CD14-positive monocyte (primary cell): ENCODE data around the gene HAUS2. TPM values are rescaled to one million over a fixed set of nuclear protein-coding genes. Genes with fewer than 3 reads are reported as not detected.

ENCODE experiments used
- DNase-seq, 3 donors: peaks; one replicate each; pipeline ENCODE4 v3.0.0-alpha.2; 2011 to 2022
- H2AFZ ChIP-seq: 2 replicates; pipeline ENCODE4 v1.6.0; 2012; ENCODE audit warnings: mild to moderate bottlenecking, low read depth, low read length, inconsistent platforms; ENCODE audit not compliant: insufficient read depth, poor library complexity, severe bottlenecking
- H3K27ac ChIP-seq, 2 donors: 1 replicate in 1 of 2; 2 replicates in 1 of 2; pipeline ENCODE4 v1.5.1; 2012 to 2013; ENCODE audit warnings: low read length in 2 of 2, control low read depth in 1 of 2, inconsistent platforms in 1 of 2, low read depth in 1 of 2, mild to moderate bottlenecking in 1 of 2
- H3K27me3 ChIP-seq, 2 donors: one replicate each; pipeline versions ENCODE4 v1.6.0 to v1.6.1; 2011 to 2013; ENCODE audit warnings: low read length in 2 of 2; ENCODE audit not compliant: control insufficient read depth in 2 of 2, insufficient read depth in 2 of 2
- H3K36me3 ChIP-seq, 2 donors: replicated peaks in 1 of 2; 1 replicate in 1 of 2; 2 replicates in 1 of 2; pipeline versions ENCODE4 v1.5.1 to v1.6.1; 2012 to 2013; ENCODE audit warnings: low read length in 2 of 2, control low read depth in 1 of 2, inconsistent platforms in 1 of 2, mild to moderate bottlenecking in 1 of 2; ENCODE audit not compliant: insufficient read depth in 2 of 2, control insufficient read depth in 1 of 2
- H3K4me1 ChIP-seq, 2 donors: 1 replicate in 1 of 2; 2 replicates in 1 of 2; pipeline versions ENCODE4 v1.5.1 to v1.6.1; 2012 to 2013; ENCODE audit warnings: low read length in 2 of 2, control low read depth in 1 of 2, inconsistent platforms in 1 of 2, mild to moderate bottlenecking in 1 of 2, moderate library complexity in 1 of 2; ENCODE audit not compliant: insufficient read depth in 2 of 2, control insufficient read depth in 1 of 2
- H3K4me2 ChIP-seq: replicated peaks from 2 replicates; pipeline ENCODE3; 2012; ENCODE audit warnings: low read length, moderate library complexity, mild to moderate bottlenecking; ENCODE audit not compliant: poor library complexity, severe bottlenecking; ENCODE audit errors: extremely low read depth
- H3K4me3 ChIP-seq, 3 experiments: fragments of 200-600 bp in 1 of 3; sonication (generic) in 1 of 3; replicated peaks in 1 of 3; 1 replicate in 2 of 3; 2 replicates in 1 of 3; pipeline ENCODE4 v1.5.1; 2011 to 2013; ENCODE audit warnings: low read length in 3 of 3, mild to moderate bottlenecking in 3 of 3, control low read depth in 2 of 3, low read depth in 2 of 3, inconsistent platforms in 1 of 3, moderate library complexity in 1 of 3
- H3K79me2 ChIP-seq: 2 replicates; pipeline ENCODE4 v1.6.0; 2012; ENCODE audit warnings: mild to moderate bottlenecking, control low read depth, inconsistent platforms, low read length, moderate library complexity; ENCODE audit not compliant: insufficient read depth
- H3K9ac ChIP-seq: 2 replicates; pipeline ENCODE4 v1.6.0; 2017; ENCODE audit warnings: low read length, mild to moderate bottlenecking; ENCODE audit not compliant: insufficient read depth, poor library complexity, severe bottlenecking
- H3K9me3 ChIP-seq, 2 donors: replicated peaks in 1 of 2; 1 replicate in 1 of 2; 2 replicates in 1 of 2; pipeline versions ENCODE4 v1.5.1 to v1.6.1; 2012 to 2013; ENCODE audit warnings: low read length in 2 of 2, control low read depth in 1 of 2; ENCODE audit not compliant: control insufficient read depth in 1 of 2, insufficient read depth in 1 of 2
- H4K20me1 ChIP-seq: 2 replicates; pipeline ENCODE4 v1.6.0; 2012; ENCODE audit warnings: mild to moderate bottlenecking, low read length, control low read depth, moderate library complexity; ENCODE audit not compliant: insufficient read depth
- H3K27ac Mint-ChIP-seq, 7 donors: one replicate each; pipeline ENCODE4 v1.8.0; 2020; ENCODE audit warnings: mild to moderate bottlenecking in 7 of 7, mixed read lengths in 7 of 7, moderate library complexity in 6 of 7, inconsistent platforms in 2 of 7
- H3K27me3 Mint-ChIP-seq, 3 donors: one replicate each; pipeline ENCODE4 v1.8.0; 2021 to 2022; ENCODE audit warnings: low read depth in 3 of 3, mild to moderate bottlenecking in 3 of 3, mixed read lengths in 3 of 3, moderate library complexity in 3 of 3, inconsistent platforms in 1 of 3
- H3K36me3 Mint-ChIP-seq, 2 donors: one replicate each; pipeline ENCODE4 v1.8.0; 2020; ENCODE audit warnings: mixed read lengths in 2 of 2, inconsistent platforms in 1 of 2, mild to moderate bottlenecking in 1 of 2
- H3K4me1 Mint-ChIP-seq: one replicate; pipeline ENCODE4 v1.8.0; 2020; ENCODE audit warnings: mild to moderate bottlenecking, mixed read lengths
- H3K4me3 Mint-ChIP-seq, 2 donors: one replicate each; pipeline ENCODE4 v1.8.0; 2020; ENCODE audit warnings: mild to moderate bottlenecking in 2 of 2, mixed read lengths in 2 of 2, moderate library complexity in 1 of 2
- H3K9me3 Mint-ChIP-seq, 7 donors: one replicate each; pipeline ENCODE4 v1.8.0; 2020 to 2022; ENCODE audit warnings: mixed read lengths in 7 of 7, mild to moderate bottlenecking in 6 of 7, moderate library complexity in 6 of 7, inconsistent platforms in 2 of 7
- CTCF ChIP-seq: fragments of 200-600 bp; IDR thresholded peaks from one replicate; pipeline ENCODE4 v1.8.0; 2022; ENCODE audit warnings: antibody characterized with exemption, mild to moderate bottlenecking
- WGBS: methylation state at CpG from one replicate; pipeline ENCODE4 v1.1.5; 2013; ENCODE audit warnings: missing lambda C conversion rate; ENCODE audit not compliant: insufficient coverage; 5-methylcytosine and 5-hydroxymethylcytosine counted together
- intact Hi-C, 2 donors: fragments of 100-400 bp; cut with micrococcal nuclease; formaldehyde crosslinking; loops; one replicate each; pipeline versions ENCODE4 v1.15.0 to v1.15.1; 2023
- polyA plus RNA-seq, 3 donors: library from polyadenylated mRNA; depleted of rRNA in 1 of 3; unstranded in 2 of 3; stranded (reverse) in 1 of 3; fragments of 300-500 nt in 2 of 3; fragments of >200 nt in 1 of 3; fragmentation: Illumina TruSeq in 2 of 3; gene quantifications; 1 replicate in 2 of 3; 2 replicates in 1 of 3; pipeline ENCODE4 v1.2.3, GENCODE V29; 2012 to 2021

The HAUS2 gene
- polyA plus RNA-seq, 3 donors, result 12.5 to 22.0 (median 15.9) TPM

GRCh38 chr15:42544853-42545629 lies 3.6 kb upstream of the HAUS2 start:
- peak; percentile 47 to 73 (median 67) for DNase-seq
- peaks cover 41% of the 10 kb centered on the region for H3K4me1 Mint-ChIP-seq
- H3K4me2 ChIP-seq, result peak overlapping the region; percentile 57

DNA sequence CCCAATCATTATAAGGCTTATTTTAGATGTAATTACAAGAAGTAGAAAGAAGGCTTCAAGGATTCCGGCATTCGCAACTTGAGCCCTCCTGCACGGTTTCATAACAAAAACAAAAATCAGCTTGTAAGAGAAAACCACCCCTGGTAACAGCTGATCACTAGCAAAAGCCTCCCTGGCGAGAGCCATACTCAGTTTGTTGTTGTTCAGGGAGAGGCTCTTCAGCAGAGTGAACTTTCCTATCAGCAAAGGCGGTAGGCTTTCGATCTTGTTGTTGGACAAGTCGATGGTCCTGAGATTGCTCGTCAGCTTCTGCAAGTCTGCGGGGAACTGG lies 755 bp upstream of the HAUS2 start:
- no peaks in the 10 kb centered on the region for H4K20me1 ChIP-seq
- peak overlapping the region; percentile 82 for H3K9ac ChIP-seq
- intact Hi-C loops, result loop anchor here (2.0 kb wide), 1 partner anchor 53 kb away; the partner anchor contains the start of gene SNAP23 (in 2 of the 2)
- H3K9me3 ChIP-seq, result no peaks in the 10 kb centered on the region
- Mint-ChIP-seq H3K27me3 (peaks cover 0 to 3% (median 0%) of the 10 kb centered on the region in 3 donors), H3K4me3 (peak overlapping the region; percentile 98 to 99), H3K4me1 (peaks cover 50% of the 10 kb centered on the region), H3K27ac (peak overlapping the region; percentile 93 to 99 (median 96)), H3K36me3 (peaks cover 10 to 25% of the 10 kb centered on the region in 2 donors), H3K9me3 (peaks cover 0 to 2% (median 0%) of the 10 kb centered on the region in 7 donors)
- no peak for DNase-seq
- no peak for TF ChIP-seq CTCF
- H3K4me1 ChIP-seq, result peaks cover 40 to 54% of the 10 kb centered on the region in 2 donors
- peak overlapping the region; percentile 59 to 99 (median 82) for H3K4me3 ChIP-seq
- H2AFZ ChIP-seq, result peak overlapping the region; percentile 82
- WGBS, result 0% methylated on average over 6 of the region's 9 CpGs
- peak overlapping the region; percentile 86 to 95 for H3K27ac ChIP-seq
- no peaks in the 10 kb centered on the region for H3K27me3 ChIP-seq
- H3K79me2 ChIP-seq, result peaks cover 68% of the 10 kb centered on the region
- peak overlapping the region; percentile 95 for H3K4me2 ChIP-seq
- H3K36me3 ChIP-seq, result peaks cover 10 to 13% of the 10 kb centered on the region in 2 donors

More at GRCh38 chr15:42544853-42545629, 3.6 kb upstream of the HAUS2 start:
- no peaks in the 10 kb centered on the region for H3K27me3 ChIP-seq
- Mint-ChIP-seq H3K4me3 (peak overlapping the region; percentile 52 to 53), H3K36me3 (peaks cover 19 to 48% of the 10 kb centered on the region in 2 donors), H3K27me3 (no peaks in the 10 kb centered on the region), H3K27ac (peak overlapping the region; percentile 73 to 94 (median 90)), H3K9me3 (peaks cover 0 to 2% (median 0%) of the 10 kb centered on the region in 7 donors)
- H3K36me3 ChIP-seq, result peaks cover 14 to 37% of the 10 kb centered on the region in 2 donors
- no peaks in the 10 kb centered on the region for H4K20me1 ChIP-seq
- peaks cover 39% of the 10 kb centered on the region for H3K79me2 ChIP-seq
- no peak overlapping the region for H3K9ac ChIP-seq
- intact Hi-C loops, result no loop called here
- no peak for TF ChIP-seq CTCF
- 50% methylated on average over 3 of the region's 4 CpGs for WGBS
- H2AFZ ChIP-seq, result no peak overlapping the region
- H3K4me1 ChIP-seq, result peaks cover 34 to 48% of the 10 kb centered on the region in 2 donors
- peak overlapping the region in 1 of 3 experiments; percentile 30 for H3K4me3 ChIP-seq
- H3K27ac ChIP-seq, result peak overlapping the region; percentile 62 to 77
- H3K9me3 ChIP-seq, result no peaks in the 10 kb centered on the region
